HG02623 (cell line): Measurements from ENCODE around the gene IGFLR1.

Experiments
- ATAC-seq: cut with Tn5 transposase; IDR thresholded peaks from one replicate; pipeline ENCODE4 v1.9.1; 2021; ENCODE audit warnings: moderate library complexity; ENCODE audit not compliant: unreplicated experiment

IGFLR1 gene

GRCh38 chr19:35740423-35741202 is 1.6 kb downstream of the IGFLR1 start:
- ATAC-seq: peak; percentile 56

DNA sequence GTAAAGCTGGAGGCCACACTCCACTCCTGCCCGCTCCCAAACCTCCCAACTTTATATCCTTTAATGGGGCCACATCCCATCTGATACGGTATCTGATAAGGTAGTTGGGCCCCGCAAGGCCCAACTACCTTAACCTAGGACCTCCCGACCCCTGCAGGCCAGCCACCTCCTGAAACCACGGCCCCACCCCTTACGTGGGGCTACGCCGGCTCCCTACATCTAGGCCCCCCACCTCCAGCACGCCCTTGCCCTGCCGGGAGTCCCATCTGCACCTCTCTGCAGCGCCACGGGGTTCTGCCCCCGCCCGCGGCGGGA is 2.2 kb downstream of the IGFLR1 start:
- ATAC-seq: peak; percentile 8

- ATAC-seq: no peak
Observed at GRCh38 chr19:35739275-35740107, 2.8 kb downstream of the IGFLR1 start.

DNA sequence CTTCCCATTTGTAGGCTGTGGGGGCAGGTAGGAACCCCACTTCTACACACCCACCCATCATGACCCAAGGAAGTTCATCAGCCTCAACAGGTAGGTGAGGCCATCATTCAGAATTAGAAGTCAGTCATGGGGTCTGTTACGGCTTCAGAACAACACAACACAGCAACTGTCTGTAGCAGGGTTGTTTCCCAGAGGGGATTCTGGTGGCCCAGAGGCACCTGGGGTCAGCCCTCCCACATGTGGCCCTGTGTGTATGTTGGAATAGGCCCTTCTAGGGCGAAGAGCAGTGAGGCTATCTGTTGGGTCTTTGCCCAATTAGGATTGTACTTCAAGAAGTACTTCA is 3.4 kb downstream of the IGFLR1 start:
- ATAC-seq: no peak

DNA sequence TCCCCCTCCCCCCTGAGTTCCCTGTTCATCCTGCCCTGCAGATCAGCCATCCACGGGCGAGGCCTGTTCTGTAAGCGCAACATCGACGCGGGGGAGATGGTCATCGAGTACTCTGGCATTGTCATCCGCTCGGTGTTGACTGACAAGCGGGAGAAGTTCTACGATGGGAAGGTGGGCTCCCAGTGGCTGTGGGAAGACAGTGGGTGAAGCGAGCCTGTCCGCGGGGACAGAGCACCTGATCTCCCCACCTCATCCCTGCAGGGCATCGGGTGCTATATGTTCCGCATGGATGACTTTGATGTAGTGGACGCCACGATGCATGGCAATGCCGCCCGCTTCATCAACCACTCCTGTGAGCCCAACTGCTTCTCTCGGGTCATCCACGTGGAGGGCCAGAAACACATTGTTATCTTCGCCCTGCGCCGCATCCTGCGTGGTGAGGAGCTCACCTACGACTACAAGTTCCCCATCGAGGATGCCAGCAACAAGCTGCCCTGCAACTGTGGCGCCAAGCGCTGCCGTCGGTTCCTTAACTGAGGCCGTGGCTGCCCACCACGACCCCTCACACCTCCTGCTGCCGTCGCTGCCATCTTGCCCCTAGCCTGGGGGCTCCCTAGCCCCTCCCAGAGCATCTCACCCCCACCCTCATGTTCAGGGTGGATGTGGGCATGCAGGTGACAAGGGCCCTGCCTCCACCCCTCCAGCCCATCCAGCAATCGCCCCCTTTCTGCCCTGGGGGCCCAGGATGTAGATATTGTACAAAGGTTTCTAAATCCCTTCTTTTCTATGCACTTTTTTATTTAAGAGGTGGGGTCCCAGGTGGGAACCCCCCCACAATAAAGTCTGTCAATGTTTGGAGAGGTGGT is 4.0 kb downstream of the IGFLR1 start:
- ATAC-seq: no peak

GRCh38 chr19:35736913-35737886 is 5.1 kb downstream of the IGFLR1 start:
- no peak for ATAC-seq

DNA sequence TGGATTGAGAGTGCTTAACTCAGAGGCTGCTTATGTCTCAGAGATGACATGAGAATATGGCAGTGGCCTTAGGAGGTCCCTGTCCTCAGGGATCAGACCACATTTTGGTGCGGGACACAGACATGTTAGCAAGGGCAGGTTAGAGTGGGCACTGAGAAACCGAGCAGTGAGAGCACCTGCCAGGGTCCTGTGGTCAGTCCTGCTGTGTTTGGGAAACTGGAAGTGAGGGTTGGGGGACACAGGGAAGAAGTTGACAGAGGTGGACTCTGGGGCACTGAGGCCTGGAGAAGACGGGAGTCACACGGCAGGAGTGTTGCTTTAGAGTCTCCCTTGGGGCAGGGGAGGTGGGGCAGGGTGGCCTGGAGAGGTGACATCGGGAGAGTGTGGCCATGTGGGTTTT is 7.4 kb downstream of the IGFLR1 start:
- ATAC-seq: no peak

- ATAC-seq: no peak
Observed at GRCh38 chr19:35734273-35734672, 8.0 kb downstream of the IGFLR1 start.

DNA sequence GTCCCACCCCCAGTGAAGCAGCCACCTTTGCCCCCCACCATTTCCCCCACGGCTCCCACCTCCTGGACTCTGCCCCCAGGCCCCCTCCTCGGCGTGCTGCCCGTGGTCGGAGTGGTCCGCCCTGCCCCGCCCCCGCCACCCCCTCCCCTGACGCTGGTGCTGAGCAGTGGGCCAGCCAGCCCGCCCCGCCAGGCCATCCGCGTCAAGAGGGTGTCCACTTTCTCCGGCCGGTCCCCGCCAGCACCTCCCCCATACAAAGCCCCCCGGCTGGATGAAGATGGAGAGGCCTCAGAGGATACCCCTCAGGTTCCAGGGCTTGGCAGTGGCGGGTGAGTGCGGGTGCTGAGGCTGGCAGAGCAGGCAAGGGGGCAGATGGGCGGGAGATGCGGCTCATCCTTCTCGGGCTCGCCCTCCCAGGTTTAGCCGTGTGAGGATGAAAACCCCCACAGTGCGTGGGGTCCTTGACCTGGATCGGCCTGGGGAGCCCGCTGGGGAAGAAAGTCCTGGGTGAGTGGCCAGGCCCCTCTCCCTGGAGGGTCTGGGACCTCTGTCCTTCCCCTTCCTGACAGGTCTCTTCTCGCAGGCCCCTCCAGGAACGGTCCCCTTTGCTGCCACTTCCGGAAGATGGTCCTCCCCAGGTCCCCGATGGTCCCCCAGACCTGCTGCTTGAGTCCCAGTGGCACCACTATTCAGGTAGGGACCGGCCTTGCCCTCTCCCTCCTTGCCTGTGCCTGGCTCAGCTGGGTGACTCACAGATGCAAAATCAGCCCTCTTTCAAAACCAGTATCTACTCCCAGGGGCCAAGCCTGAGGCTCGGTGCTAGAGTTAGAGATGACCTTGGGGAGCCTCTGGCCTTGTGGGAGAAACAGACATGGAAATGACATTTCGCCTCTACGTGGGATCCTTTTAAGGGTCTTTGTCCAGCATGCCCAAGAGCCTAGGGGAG is 8.8 kb downstream of the IGFLR1 start:
- no peak for ATAC-seq

DNA sequence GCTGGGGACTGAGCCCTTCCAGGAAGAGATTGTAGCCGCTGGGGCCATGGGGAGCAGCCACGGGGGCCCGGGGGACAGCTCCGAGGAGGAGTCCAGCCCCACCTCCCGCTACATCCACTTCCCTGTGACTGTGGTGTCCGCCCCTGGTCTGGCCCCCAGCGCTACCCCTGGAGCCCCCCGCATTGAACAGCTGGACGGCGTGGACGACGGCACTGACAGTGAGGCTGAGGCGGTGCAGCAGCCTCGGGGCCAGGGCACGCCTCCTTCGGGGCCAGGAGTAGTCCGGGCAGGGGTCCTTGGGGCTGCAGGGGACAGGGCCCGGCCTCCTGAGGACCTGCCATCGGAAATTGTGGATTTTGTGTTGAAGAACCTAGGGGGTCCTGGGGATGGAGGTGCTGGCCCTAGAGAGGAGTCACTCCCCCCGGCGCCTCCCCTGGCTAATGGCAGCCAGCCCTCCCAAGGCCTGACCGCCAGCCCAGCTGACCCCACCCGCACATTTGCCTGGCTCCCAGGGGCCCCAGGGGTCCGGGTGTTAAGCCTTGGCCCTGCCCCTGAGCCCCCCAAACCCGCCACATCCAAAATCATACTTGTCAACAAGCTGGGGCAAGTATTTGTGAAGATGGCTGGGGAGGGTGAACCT is 9.6 kb downstream of the IGFLR1 start:
- no peak for ATAC-seq

GRCh38 chr19:35731779-35732405 is 10.4 kb downstream of the IGFLR1 start:
- no peak for ATAC-seq

- no peak for ATAC-seq
Observed at GRCh38 chr19:35731353-35731752, 10.9 kb downstream of the IGFLR1 start.

DNA sequence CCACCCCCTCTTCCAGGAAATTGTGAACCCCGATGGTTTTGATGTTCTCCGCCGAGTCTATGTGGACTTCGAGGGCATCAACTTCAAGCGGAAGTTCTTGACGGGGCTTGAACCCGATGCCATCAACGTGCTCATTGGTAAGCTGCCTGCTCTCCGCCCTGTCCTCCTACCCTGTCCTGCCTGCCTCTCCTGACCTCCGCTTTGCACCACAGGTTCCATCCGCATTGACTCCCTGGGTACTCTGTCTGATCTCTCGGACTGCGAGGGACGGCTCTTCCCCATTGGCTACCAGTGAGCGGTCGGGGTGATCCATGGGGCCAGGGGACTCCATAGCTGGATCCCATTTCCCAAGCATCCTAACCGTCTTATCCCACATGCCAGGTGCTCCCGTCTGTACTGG is 11.9 kb downstream of the IGFLR1 start:
- ATAC-seq: no peak

DNA sequence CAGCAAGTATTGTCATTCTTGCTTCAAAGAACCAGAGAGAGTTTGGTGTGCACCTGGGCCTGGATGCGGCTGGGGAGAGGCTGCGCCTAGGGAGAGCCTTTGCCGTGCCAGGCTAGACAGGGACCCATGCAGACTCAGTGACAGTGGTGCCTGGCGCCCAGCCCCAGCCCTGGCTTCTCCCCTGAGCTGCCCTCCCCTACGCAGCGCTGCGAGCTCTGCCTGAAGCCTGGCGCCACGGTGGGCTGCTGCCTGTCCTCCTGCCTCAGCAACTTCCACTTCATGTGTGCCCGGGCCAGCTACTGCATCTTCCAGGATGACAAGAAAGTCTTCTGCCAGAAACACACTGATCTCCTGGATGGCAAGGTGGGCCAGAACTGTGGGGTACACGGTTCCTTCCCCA is 12.5 kb downstream of the IGFLR1 start:
- ATAC-seq: no peak

DNA sequence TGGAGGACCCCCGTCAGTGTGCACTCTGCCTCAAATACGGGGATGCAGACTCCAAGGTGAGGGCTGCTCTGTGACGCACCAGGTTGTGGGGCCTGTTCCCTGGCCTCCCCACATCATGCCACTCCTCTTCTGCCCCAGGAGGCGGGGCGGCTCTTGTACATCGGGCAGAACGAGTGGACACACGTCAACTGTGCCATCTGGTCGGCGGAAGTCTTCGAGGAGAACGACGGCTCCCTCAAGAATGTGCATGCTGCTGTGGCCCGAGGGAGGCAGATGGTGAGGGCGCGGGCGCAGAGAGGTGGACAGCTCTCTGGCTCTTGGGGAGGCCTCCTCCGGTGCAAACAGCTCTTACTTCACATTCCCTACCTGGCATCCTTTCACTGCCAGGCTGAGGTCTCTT is 13.2 kb downstream of the IGFLR1 start:
- ATAC-seq: no peak

- ATAC-seq: no peak
Observed at GRCh38 chr19:35727956-35728706, 14.1 kb downstream of the IGFLR1 start.

DNA sequence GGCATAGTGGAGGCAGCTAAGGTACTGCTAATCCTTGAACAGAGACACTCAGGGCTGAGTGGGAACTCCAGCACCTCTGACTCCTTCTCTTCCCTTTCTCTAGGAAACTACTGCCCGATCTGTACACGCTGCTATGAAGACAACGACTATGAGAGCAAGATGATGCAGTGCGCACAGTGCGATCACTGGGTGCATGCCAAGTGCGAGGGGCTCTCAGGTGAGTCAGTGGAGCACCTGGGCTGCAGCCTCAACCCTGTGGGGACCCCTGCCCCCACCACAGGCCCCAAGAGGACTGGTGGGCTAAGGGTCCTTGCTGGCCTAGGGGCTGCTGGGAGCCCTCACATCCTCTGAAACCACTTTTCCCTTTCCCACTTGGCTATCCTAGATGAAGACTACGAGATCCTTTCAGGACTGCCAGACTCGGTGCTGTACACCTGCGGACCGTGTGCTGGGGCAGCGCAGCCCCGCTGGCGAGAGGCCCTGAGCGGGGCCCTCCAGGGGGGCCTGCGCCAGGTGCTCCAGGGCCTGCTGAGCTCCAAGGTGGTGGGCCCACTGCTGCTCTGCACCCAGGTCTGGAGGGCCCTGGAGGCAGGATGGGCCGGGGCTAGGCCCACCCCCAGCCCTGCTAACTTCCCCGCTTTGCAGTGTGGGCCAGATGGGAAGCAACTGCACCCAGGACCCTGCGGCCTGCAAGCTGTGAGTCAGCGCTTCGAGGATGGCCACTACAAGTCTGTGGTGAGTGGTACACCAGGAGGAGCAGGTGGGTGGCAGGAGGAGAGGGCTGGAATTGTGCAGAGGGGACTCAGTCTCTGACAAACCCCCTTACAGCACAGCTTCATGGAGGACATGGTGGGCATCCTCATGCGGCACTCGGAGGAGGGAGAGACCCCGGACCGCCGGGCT is 14.9 kb downstream of the IGFLR1 start:
- no peak for ATAC-seq
